Ishikawa (cell line): Measurements from ENCODE around the gene LAMC1.

Experiments used
- EP300 ChIP-seq: IDR thresholded peaks from 2 replicates; pipeline ENCODE4 v1.6.1; 2012; ENCODE audit warnings: borderline replicate concordance
- RAD21 ChIP-seq: IDR thresholded peaks from 2 replicates; pipeline ENCODE4 v1.6.1; 2012; ENCODE audit warnings: low read depth
- TAF1 ChIP-seq: IDR thresholded peaks from 2 replicates; pipeline ENCODE4 v1.6.1; 2012; ENCODE audit warnings: low read depth, mild to moderate bottlenecking

DNA sequence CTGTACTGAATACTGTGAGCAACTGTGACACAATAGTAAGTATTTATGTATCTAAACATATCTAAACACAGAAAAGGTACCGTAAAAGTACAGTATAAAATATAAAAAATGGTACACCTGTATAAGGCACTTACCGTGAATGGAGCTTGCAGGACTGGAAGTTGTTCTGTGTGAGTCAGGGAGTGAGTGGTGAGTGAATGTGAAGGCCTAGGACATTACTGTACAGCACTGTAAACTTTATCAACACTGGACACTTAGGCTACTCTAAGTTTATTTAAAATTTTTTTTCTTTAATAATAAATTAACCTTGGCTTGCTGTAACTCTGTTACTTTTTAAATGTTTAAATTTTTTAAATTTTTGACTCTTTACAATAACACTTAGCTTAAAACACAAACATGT, 45.7 kb upstream of the LAMC1 start:
- TF ChIP-seq RAD21 (no peak), EP300 (no peak), TAF1 (no peak)
